Measurements from ENCODE around the gene SLC12A7. TPM values are rescaled to one million over a fixed set of nuclear protein-coding genes. Genes with fewer than 3 reads are reported as not detected.

SLC12A7 gene
- total RNA-seq, 4 donors from 2014 or later, result 18.8 to 28.7 (median 24.5) TPM

- Histone ChIP-seq H3K4me1 (peaks cover 0 to 38% (median 9%) of the 10 kb centered on the region in 3 donors), H3K9me3 (no peaks in the 10 kb centered on the region), H3K27ac (no peak overlapping the region), H3K27me3 (no peaks in the 10 kb centered on the region), H3K36me3 (no peaks in the 10 kb centered on the region), H3K4me3 (no peak overlapping the region)
- 95% methylated on average over 14 to 17 of the region's 34 CpGs for WGBS, 2 donors (ENCODE audit: low coverage in 1 of 2)
- no peak for ATAC-seq
- TF ChIP-seq EP300 (IDR thresholded peaks at IDR 0.05) (no peak), CTCF (IDR thresholded peaks at IDR 0.05) (no peak), POLR2A (IDR thresholded peaks at IDR 0.05) (no peak), POLR2AphosphoS5 (IDR thresholded peaks at IDR 0.05) (no peak)
These were observed 10.8 kb upstream of the SLC12A7 start for GRCh38 chr5:1122511-1123294.

- Histone ChIP-seq H3K9me3 (no peaks in the 10 kb centered on the region), H3K27me3 (no peaks in the 10 kb centered on the region), H3K36me3 (no peaks in the 10 kb centered on the region), H3K4me3 (no peak overlapping the region), H3K4me1 (peaks cover 0 to 40% (median 9%) of the 10 kb centered on the region in 3 donors), H3K27ac (no peak overlapping the region)
- TF ChIP-seq CTCF (IDR thresholded peaks at IDR 0.05) (no peak), POLR2A (IDR thresholded peaks at IDR 0.05) (no peak), POLR2AphosphoS5 (IDR thresholded peaks at IDR 0.05) (no peak), EP300 (IDR thresholded peaks at IDR 0.05) (no peak)
- no peak for ATAC-seq
- 100% methylated on average over 1 of the region's 14 CpGs; no CpG with 5 or more reads in 1 of the 2 donors for WGBS, 2 donors (ENCODE audit: low coverage in 1 of 2)
These were observed 10.0 kb upstream of the SLC12A7 start for GRCh38 chr5:1121891-1122290.

GRCh38 chr5:1121044-1121443 is 9.2 kb upstream of the SLC12A7 start:
- peaks cover 0 to 40% (median 9%) of the 10 kb centered on the region in 3 donors for H3K4me1 ChIP-seq
- H3K4me3 ChIP-seq, result no peak overlapping the region
- H3K27me3 ChIP-seq, result no peaks in the 10 kb centered on the region
- no peak for ATAC-seq
- H3K36me3 ChIP-seq, result no peaks in the 10 kb centered on the region
- no peaks in the 10 kb centered on the region for H3K9me3 ChIP-seq
- TF ChIP-seq POLR2AphosphoS5 (IDR thresholded peaks at IDR 0.05) (no peak), EP300 (IDR thresholded peaks at IDR 0.05) (no peak), CTCF (IDR thresholded peaks at IDR 0.05) (no peak), POLR2A (IDR thresholded peaks at IDR 0.05) (no peak)
- WGBS, 2 donors (ENCODE audit: low coverage in 1 of 2), result 92% methylated on average over 4 of the region's 14 CpGs; no CpG with 5 or more reads in 1 of the 2 donors
- H3K27ac ChIP-seq, result no peak overlapping the region

GRCh38 chr5:1120236-1120999 is 8.6 kb upstream of the SLC12A7 start:
- Histone ChIP-seq H3K27me3 (no peaks in the 10 kb centered on the region), H3K4me3 (no peak overlapping the region), H3K36me3 (no peaks in the 10 kb centered on the region), H3K4me1 (peaks cover 0 to 37% (median 9%) of the 10 kb centered on the region in 3 donors), H3K27ac (no peak overlapping the region), H3K9me3 (no peaks in the 10 kb centered on the region)
- no peak for TF ChIP-seq POLR2AphosphoS5 (IDR thresholded peaks at IDR 0.05)
- TF ChIP-seq EP300 (IDR thresholded peaks at IDR 0.05), result no peak
- no peak for ATAC-seq
- 83 to 95% methylated on average over 1 to 4 of the region's 41 CpGs for WGBS, 2 donors (ENCODE audit: low coverage in 1 of 2)

- TF ChIP-seq EP300 (IDR thresholded peaks at IDR 0.05) (no peak), CTCF (IDR thresholded peaks at IDR 0.05) (no peak), POLR2A (IDR thresholded peaks at IDR 0.05) (no peak), POLR2AphosphoS5 (IDR thresholded peaks at IDR 0.05) (no peak)
- no peak overlapping the region for H3K27ac ChIP-seq
- H3K36me3 ChIP-seq, result no peaks in the 10 kb centered on the region
- H3K4me3 ChIP-seq, result no peak overlapping the region
- H3K4me1 ChIP-seq, result peaks cover 0 to 35% (median 9%) of the 10 kb centered on the region in 3 donors
- ATAC-seq, result no peak
- no peaks in the 10 kb centered on the region for H3K9me3 ChIP-seq
- H3K27me3 ChIP-seq, result no peaks in the 10 kb centered on the region
- WGBS, 2 donors (ENCODE audit: low coverage in 1 of 2), result 80% methylated on average over 1 of the region's 28 CpGs; no CpG with 5 or more reads in 1 of the 2 donors
These were observed 7.5 kb upstream of the SLC12A7 start for GRCh38 chr5:1119312-1119831.
